IPS DF 19.7 (cell line): Measurements from ENCODE around the gene P2RX4.
"Not testable (repeated sequence)": the region's sequence is repeated elsewhere in the genome, so short reads cannot be mapped to it uniquely, and the experiment has no call there.

Source experiments
- DNase-seq: peaks from one replicate; pipeline ENCODE4 v3.0.0-alpha.2; 2013; ENCODE audit warnings: low read depth, low spot score

Gene P2RX4

GRCh38 chr12:121241156-121241970, 31.4 kb downstream of the P2RX4 start:
- no peak for DNase-seq

DNA sequence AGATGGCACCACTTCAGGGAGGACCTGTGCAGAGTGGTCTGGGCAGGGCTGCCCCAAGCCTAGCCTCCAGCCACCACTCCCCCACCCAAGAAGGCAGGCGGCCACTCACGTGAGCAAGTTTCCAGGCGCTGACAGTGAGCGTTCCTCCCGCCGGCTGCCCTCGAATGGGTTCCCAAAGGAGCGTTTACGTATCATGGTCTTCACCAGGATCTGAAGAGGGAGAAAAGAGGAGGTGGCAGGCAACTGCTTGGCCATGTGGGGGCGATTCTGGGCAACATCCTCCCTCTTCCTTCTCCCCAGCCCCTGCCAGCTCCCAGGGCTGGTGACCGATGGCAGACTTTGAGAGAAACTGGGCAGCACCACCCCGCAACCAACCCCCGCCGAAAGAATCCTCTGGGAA, 35.1 kb downstream of the P2RX4 start:
- DNase-seq = no peak

GRCh38 chr12:121245951-121246350, 36.0 kb downstream of the P2RX4 start:
- no peak for DNase-seq

DNA sequence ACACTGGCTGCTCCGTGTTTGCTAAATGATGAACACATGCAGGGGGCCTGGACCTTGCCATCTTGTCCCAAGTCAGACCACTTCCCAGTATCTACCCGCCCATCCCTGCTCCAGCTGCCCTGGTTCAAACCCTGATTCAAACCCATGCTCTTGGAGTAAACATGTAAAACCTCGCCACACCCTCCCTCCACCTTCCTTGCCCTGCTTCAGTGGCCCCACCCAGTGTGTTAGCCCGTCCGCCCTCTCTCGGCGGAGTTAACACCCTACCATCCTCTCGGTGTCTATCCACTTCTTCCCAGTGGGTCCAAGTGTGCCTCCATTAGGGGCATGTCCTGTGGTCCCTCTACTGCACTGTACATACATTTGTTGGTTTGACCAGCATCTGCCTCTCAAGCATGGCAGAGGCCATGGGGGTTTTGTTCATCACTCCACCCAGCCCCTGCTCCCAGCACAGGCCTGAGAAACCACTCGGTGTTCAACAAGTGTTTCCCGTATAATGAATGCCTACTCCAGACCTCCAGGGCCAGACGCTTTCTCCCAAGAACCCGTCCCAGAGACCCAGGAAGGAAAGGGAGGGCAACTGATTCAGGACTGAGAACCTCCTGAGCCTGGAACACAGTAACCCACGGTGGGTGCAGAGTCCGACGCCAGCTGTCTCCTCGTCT, 37.1 kb downstream of the P2RX4 start:
- no peak for DNase-seq

- DNase-seq = no peak
Observed at GRCh38 chr12:121248622-121249021, 38.7 kb downstream of the P2RX4 start.

DNA sequence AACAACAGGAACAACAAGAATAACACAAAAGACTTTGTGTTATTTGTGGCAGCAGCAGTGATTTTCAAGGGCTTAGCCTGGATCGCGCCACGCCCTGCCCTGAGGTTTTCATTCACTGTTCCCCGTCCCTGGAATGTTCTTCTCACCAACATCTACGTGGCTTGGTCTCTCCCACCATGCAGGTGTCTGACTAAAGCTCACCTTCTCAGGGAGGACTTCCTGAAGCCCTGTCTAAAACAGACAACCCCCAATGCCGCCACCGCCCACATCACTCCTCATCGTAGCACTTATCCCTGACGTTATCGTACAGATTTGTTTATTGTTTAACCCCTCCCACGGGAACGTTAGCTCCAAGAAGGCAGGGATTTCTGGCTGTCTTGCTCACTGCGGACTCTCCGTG, 40.4 kb downstream of the P2RX4 start:
- no peak for DNase-seq

DNA sequence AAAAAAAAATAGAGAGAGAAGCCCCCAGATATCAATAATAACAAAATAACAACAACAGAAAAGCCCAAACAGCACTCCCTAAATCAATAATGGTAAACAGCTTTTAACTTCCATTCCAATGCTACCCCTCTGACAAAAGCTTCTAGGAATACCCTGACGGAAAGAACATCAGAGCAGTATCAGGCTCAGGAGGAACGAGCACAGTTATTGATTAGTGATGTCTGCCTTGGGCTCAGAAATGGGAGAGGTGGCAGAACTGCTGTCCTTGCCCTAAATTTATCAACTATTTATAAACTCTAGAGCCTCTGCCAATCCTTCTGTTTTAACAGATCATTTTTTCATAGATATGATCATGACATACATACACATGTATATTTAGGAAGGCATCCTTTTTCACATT, 41.9 kb downstream of the P2RX4 start:
- no peak for DNase-seq

DNA sequence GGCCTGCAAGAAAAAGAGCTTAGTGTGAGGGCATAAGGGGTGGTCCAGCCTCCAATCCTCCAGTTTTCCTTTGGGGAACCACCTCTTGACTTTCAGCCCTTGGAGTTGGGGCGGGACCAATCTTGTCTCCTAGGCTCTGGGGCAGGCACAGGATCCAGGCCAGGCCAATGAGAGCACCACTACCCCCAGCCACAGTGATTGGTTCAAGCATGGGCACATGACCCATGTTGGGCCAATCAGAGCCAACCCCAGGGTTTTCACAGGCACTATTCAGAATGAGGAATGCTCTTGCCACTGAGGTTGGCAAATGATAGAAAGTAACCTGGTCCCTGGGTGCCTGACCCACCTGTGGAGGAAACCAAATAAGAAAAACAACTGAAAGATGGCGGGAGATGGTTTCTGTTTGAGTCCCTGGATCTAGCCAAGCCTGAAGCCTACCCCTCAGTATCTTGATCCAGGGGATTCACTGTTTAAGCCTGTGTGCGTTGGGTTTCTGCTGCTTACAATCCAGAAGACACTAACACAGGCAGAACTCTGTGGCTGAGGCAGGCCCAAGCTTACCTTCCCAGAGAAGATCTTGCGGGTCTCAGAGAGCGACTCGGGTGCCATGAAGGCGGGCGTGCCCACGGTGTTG, 42.9 kb downstream of the P2RX4 start:
- DNase-seq = no peak

DNA sequence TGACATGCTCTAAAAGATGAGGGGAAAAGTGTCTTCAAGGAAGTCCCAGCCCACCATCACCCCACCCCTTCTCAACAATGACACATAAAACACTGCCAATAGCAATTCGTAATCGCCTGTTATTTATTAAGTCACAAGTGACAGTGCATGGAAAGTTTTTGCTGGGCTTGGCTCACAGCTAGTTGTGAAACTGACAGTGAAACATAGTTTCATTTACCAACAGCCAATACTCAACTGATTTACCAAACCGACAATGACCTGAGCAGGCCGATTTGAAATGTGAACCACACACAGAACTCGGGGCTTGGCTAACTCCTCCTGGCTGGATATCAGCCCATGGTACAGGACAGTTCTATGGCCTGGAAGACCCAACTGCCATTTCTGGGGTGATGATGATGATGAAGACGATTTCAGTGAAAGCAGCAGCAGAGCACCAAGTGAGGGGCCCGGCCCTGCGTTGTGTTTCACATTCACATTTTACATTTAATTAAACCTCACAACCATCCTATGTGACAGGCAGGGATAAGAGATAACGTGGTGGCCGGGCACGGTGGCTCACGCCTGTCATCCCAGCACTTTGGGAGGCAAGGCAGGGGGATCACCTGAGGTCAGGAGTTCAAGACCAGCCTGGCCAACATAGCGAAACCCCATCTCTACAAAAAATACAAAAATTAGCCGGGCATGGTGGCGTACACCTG, 43.9 kb downstream of the P2RX4 start:
- no peak for DNase-seq

- DNase-seq = no peak
Observed at GRCh38 chr12:121255433-121255832, 45.5 kb downstream of the P2RX4 start.

DNA sequence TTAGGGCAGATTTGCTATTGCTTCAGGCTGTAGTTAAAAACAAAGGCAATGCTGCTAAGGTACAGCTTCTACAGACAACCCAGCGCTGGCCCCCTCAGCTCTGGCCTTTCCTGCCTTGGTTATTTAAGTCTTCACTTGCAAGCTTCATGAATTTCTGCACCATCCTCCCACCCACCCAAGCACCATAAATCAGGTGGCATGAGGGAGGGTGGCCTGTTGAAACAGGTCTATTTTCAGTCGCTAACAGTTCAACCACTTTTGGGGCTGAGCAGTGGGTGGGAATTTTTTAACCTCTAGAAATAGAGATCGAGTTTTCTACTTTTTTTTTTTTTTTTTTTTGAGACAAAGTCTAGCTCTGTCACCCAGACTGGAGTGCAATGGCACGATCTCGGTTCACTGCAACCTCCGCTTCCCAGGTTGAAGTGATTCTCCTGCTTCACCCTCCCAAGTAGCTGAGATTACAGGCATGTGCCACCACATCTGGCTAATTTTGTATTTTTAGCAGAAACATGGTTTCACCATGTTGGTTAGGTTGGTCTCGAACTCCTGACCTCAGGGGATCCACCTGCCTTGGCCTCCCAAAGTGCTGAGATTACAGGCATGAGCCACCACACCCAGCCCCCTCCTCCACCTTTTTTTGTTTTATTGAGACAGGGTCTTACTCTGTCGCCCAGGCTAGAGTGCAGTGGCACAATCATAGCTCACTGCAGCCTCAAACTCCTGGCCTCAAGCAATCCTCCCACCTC, 47.9 kb downstream of the P2RX4 start:
- DNase-seq = not testable (repeated sequence)

DNA sequence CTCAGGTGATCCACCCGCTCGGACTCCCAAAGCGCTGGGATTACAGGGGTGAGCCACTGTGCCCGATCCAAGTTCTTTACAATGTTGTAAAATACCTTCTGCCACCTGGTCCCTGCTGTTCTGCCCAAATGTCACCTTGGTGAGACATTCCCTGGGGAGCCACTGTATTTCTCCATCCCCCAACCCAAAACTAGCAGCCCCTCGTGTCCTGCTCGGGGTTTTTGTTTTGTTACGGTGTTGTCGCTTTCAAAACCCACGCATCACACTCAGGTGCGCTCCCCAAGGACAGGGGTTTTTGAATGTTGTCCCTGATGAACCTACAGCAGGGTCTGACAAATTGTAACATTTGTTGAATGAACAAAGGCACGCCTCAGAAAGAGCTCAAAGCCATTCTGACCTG, 49.1 kb downstream of the P2RX4 start:
- no peak for DNase-seq

- no peak for DNase-seq
Observed at GRCh38 chr12:121260091-121260490, 50.2 kb downstream of the P2RX4 start.

- no peak for DNase-seq
Observed at GRCh38 chr12:121261398-121261797, 51.5 kb downstream of the P2RX4 start.

DNA sequence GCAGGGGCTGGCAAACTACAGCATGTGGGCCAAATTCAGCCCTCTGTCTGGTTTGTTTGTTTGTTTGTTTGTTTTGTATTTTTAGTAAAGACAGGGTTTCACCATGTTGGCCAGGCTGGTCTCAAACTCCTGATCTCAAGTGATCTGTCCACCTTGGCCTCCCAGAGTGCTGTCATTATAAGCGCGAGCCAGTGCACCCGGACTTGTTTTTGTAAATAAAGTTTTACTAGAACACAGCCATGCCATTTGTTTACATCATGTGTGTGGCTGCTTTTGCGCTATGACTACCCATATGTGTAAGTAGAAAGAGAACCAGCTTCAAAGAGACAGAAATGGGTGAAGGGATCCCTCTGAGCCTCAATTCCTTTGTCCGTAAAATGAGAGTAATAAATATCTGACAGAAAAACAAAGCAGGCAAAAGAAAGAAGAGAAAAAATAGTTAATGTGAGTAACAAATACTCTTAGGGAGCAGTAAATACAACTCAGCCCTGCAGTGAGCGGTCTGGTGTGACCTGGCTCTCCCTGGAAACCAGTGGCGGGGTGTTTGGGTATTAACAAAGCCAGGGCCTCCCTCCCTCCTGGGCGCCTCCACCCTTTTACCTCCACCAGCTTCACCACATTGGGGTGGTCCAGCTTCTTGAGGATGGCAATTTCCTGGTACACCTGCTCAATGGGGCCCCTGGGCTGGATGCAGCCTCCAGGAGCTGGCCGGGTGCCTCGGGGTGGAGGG, 53.4 kb downstream of the P2RX4 start:
- DNase-seq = no peak

DNA sequence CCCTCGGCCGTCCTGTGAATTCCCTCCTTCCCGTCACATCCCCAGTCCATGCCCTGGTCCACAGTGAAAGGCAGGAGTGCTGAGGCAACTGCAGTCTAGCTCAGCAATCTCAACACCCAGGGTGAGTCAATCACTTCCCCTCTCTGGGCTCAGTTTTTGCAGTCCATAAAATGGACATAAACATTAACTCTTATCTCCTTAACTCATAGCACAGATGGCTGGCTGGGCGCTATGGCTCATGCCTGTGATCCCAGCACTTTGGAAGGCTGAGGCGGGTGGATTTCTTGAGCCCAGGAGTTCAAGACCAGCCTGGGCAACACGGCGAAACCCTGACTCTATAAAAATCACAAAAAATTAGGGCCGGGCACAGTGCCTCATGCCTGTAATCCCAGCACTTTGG, 54.2 kb downstream of the P2RX4 start:
- DNase-seq = no peak

- DNase-seq = no peak
Observed at GRCh38 chr12:121264951-121265515, 55.1 kb downstream of the P2RX4 start.

DNA sequence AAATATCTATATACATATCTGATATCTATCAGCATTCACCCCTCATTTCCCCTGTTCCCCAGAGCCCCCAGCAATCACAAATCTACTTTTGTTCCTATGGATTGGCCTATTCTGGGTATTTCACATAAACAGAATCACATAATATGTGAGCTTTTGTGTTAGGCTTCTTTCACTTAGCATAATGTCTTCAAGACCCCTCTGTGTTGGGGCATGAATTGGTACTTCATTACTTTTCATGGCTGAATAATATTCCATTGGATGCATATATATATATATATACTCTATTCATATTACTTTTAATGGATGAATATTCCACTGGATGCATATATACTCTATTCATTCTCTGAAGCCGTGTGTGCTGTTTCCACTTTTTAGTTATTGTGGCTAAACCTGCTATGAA, 57.9 kb downstream of the P2RX4 start:
- no peak for DNase-seq

GRCh38 chr12:121273364-121273896, 63.5 kb downstream of the P2RX4 start:
- DNase-seq = no peak
